ENCODE results near the gene NEURL3. TPM values are rescaled to one million over a fixed set of nuclear protein-coding genes. Genes with fewer than 3 reads are reported as not detected.

The NEURL3 gene
- polyA plus RNA-seq, 3 donors: not detected

DNA sequence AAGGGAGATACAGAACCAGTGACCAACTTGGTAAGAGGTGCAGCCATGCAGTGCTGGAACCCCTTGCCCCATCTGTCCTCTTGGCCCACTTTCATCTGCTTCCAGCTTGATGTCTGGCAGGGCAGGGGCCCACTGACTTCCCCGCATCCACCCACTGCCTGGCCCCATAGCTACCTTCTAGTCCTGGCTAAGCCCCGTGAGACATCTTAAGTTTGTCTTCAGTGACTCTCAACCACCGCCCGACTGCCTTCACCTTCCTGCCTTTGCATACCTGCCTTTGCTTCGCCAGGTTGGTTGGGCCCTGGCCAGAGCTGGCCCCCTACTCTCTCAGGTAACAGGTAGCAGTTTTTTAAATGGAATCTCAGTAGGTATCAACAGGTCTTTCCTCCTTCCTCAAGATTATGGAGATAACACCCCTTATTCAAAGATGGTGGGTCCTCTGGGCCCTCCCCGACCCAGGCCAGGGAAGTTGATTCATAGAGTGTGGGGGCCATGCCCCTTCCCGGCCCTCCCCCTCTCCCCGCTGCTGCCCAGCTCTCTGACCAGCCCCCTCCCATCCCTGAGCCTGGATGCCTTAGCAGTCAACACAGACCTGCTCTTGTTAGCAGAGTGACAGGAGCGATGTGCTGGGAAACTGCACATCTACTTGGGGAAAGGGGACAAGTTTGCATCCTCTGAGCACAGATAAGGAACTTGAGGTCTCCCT lies 34.2 kb upstream of the NEURL3 start:
- peak overlapping the region; percentile 95 to 96 for H3K4me3 Mint-ChIP-seq
- peak overlapping the region in 1 of 2 donors; percentile 94 for H3K27ac ChIP-seq (ENCODE audit: low read depth in 1 of 2, low read length in 2 of 2)
- DNase-seq: peak in 1 of 3 donors; percentile 3
- WGBS (ENCODE audit: insufficient coverage): 91% methylated on average over 4 of the region's 9 CpGs
- peaks cover 38% of the 10 kb centered on the region for H3K4me1 Mint-ChIP-seq
- peaks cover 40 to 49% of the 10 kb centered on the region in 2 donors for H3K36me3 Mint-ChIP-seq
- no peaks in the 10 kb centered on the region for H3K9me3 ChIP-seq (replicated peaks in 1 of 2; ENCODE audit: control insufficient read depth in 1 of 2, insufficient read depth in 1 of 2, low read length in 2 of 2)
- intact Hi-C loops (cut with micrococcal nuclease): loop anchor here (5.0 to 10.0 kb wide), 2 partner anchors 98 to 395 kb away; partner anchors contain the start of genes DUSP2 (in 2 of the 2) and KANSL3 (in 1 of the 2)
- peaks cover 67% of the 10 kb centered on the region for H4K20me1 ChIP-seq (ENCODE audit: insufficient read depth, low read length)
- H3K4me2 ChIP-seq (replicated peaks; ENCODE audit: extremely low read depth, low read length, poor library complexity, severe bottlenecking): peak overlapping the region; percentile 90
- H3K4me1 ChIP-seq (ENCODE audit: control insufficient read depth in 1 of 2, insufficient read depth in 2 of 2, low read length in 2 of 2): peaks cover 37 to 55% of the 10 kb centered on the region in 2 donors
- peaks cover 3 to 42% of the 10 kb centered on the region in 2 donors for H3K36me3 ChIP-seq (replicated peaks in 1 of 2; ENCODE audit: control insufficient read depth in 1 of 2, insufficient read depth in 2 of 2, low read length in 2 of 2)
- peak overlapping the region in 1 of 3 experiments; percentile 88 for H3K4me3 ChIP-seq (replicated peaks in 1 of 3; ENCODE audit: low read depth in 2 of 3, low read length in 3 of 3)
- peaks cover 69% of the 10 kb centered on the region for H3K79me2 ChIP-seq (ENCODE audit: insufficient read depth, low read length)
- H2AFZ ChIP-seq (ENCODE audit: insufficient read depth, low read depth, low read length, poor library complexity, severe bottlenecking): no peak overlapping the region
- no peak overlapping the region for H3K9ac ChIP-seq (ENCODE audit: insufficient read depth, low read length, poor library complexity, severe bottlenecking)
- no peaks in the 10 kb centered on the region for H3K27me3 ChIP-seq (ENCODE audit: control insufficient read depth in 2 of 2, insufficient read depth in 2 of 2, low read length in 2 of 2)
- TF ChIP-seq, protein P1, sequence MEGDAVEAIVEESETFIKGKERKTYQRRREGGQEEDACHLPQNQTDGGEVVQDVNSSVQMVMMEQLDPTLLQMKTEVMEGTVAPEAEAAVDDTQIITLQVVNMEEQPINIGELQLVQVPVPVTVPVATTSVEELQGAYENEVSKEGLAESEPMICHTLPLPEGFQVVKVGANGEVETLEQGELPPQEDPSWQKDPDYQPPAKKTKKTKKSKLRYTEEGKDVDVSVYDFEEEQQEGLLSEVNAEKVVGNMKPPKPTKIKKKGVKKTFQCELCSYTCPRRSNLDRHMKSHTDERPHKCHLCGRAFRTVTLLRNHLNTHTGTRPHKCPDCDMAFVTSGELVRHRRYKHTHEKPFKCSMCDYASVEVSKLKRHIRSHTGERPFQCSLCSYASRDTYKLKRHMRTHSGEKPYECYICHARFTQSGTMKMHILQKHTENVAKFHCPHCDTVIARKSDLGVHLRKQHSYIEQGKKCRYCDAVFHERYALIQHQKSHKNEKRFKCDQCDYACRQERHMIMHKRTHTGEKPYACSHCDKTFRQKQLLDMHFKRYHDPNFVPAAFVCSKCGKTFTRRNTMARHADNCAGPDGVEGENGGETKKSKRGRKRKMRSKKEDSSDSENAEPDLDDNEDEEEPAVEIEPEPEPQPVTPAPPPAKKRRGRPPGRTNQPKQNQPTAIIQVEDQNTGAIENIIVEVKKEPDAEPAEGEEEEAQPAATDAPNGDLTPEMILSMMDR (IDR thresholded peaks at IDR 0.05): no peak
- peak overlapping the region; percentile 90 to 97 (median 94) for H3K27ac Mint-ChIP-seq
- peaks cover 0 to 4% (median 0%) of the 10 kb centered on the region in 7 donors for H3K9me3 Mint-ChIP-seq
- peaks cover 0 to 5% (median 0%) of the 10 kb centered on the region in 3 donors for H3K27me3 Mint-ChIP-seq (ENCODE audit: low read depth in 3 of 3)

DNA sequence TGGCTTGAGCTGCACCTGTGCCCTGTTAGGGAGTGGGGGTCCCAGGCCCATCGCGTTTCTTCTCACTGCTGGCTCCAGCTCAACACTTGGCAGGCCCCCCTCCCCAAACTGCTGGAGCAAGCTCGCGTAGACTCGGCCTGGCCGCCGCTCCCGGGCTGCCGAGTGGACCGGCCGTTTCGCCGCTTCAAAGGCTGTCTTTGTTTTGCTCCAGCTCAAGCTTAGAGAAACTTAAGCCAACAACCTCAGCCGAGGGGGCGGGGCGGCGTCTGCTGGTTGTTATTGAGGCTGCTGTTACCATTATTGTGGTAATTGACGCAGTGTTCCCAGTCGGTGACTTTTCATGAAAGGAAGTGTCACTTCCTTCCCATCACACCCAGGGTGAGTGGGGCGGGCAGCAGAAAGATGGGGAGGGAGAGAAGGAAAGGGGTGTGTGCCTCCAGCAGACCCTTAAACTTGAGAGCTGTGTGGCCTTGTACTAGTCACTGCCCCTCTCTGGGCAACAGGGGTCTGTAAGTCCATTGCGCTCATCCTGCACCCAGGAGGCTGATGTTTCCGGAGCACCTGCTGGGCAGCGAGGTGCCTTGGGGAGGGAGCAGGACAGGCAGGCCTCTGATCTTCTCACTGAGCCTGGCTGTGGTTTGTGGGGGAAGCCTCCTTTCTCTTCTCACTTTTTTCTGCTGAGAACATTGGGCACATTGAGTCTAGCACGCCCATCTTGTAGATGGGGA lies 33.5 kb upstream of the NEURL3 start:
- Mint-ChIP-seq H3K9me3 (peaks cover 0 to 4% (median 0%) of the 10 kb centered on the region in 7 donors), H3K4me1 (peaks cover 45% of the 10 kb centered on the region), H3K27ac (peak overlapping the region; percentile 90 to 97 (median 94)), H3K36me3 (peaks cover 35 to 46% of the 10 kb centered on the region in 2 donors), H3K27me3 (ENCODE audit: low read depth in 3 of 3) (peaks cover 0 to 5% (median 0%) of the 10 kb centered on the region in 3 donors), H3K4me3 (peak overlapping the region; percentile 95 to 96)
- Histone ChIP-seq H4K20me1 (ENCODE audit: insufficient read depth, low read length) (peaks cover 60% of the 10 kb centered on the region), H3K27me3 (ENCODE audit: control insufficient read depth in 2 of 2, insufficient read depth in 2 of 2, low read length in 2 of 2) (no peaks in the 10 kb centered on the region), H3K4me2 (replicated peaks; ENCODE audit: extremely low read depth, low read length, poor library complexity, severe bottlenecking) (peak overlapping the region; percentile 90), H3K9ac (ENCODE audit: insufficient read depth, low read length, poor library complexity, severe bottlenecking) (peak overlapping the region; percentile 98), H3K27ac (ENCODE audit: low read depth in 1 of 2, low read length in 2 of 2) (peak overlapping the region; percentile 48 to 94), H3K4me3 (replicated peaks in 1 of 3; ENCODE audit: low read depth in 2 of 3, low read length in 3 of 3) (peak overlapping the region; percentile 71 to 88 (median 72)), H2AFZ (ENCODE audit: insufficient read depth, low read depth, low read length, poor library complexity, severe bottlenecking) (no peak overlapping the region), H3K9me3 (replicated peaks in 1 of 2; ENCODE audit: control insufficient read depth in 1 of 2, insufficient read depth in 1 of 2, low read length in 2 of 2) (no peaks in the 10 kb centered on the region), H3K4me1 (ENCODE audit: control insufficient read depth in 1 of 2, insufficient read depth in 2 of 2, low read length in 2 of 2) (peaks cover 44 to 62% of the 10 kb centered on the region in 2 donors), H3K36me3 (replicated peaks in 1 of 2; ENCODE audit: control insufficient read depth in 1 of 2, insufficient read depth in 2 of 2, low read length in 2 of 2) (peaks cover 3 to 36% of the 10 kb centered on the region in 2 donors), H3K79me2 (ENCODE audit: insufficient read depth, low read length) (peaks cover 64% of the 10 kb centered on the region)
- peak; percentile 76 to 89 (median 85) for DNase-seq
- WGBS (ENCODE audit: insufficient coverage): 0% methylated on average over 5 of the region's 24 CpGs
- intact Hi-C loops (cut with micrococcal nuclease): loop anchor here (5.0 to 10.0 kb wide), 2 partner anchors 99 to 394 kb away; partner anchors contain the start of genes DUSP2 (in 2 of the 2) and KANSL3 (in 1 of the 2)
- TF ChIP-seq, protein P1 (IDR thresholded peaks at IDR 0.05): no peak

All from CD14-positive monocyte (primary cell).